ENCODE results near the gene SPTBN5. TPM values are rescaled to one million over a fixed set of nuclear protein-coding genes. Genes with fewer than 3 reads are reported as not detected.

The SPTBN5 gene
- total RNA-seq, 4 donors from 2014 or later = 0.17 to 1.2 (median 0.68) TPM

- 74% methylated on average over 16 of the region's 16 CpGs for WGBS
Observed at GRCh38 chr15:41850482-41851166, 43.2 kb downstream of the SPTBN5 start.

GRCh38 chr15:41849861-41850260, 44.0 kb downstream of the SPTBN5 start:
- WGBS = 51% methylated on average over 5 of the region's 8 CpGs
- H3K4me1 ChIP-seq = no peaks in the 10 kb centered on the region
- H3K4me3 ChIP-seq = no peak overlapping the region
- no peak overlapping the region for H3K27ac ChIP-seq (replicated peaks in 1 of 4)
- TF ChIP-seq POLR2A (IDR thresholded peaks at IDR 0.05; ENCODE audit: low read depth) (no peak), POLR2AphosphoS5 (IDR thresholded peaks at IDR 0.05) (no peak), EP300 (IDR thresholded peaks at IDR 0.05) (no peak), CTCF (IDR thresholded peaks at IDR 0.05) (no peak)
- intact Hi-C loops (cut with DNase I) = no loop called here
- peaks cover 32 to 40% (median 40%) of the 10 kb centered on the region in 4 donors for H3K36me3 ChIP-seq
- peaks cover 0 to 38% (median 8%) of the 10 kb centered on the region in 4 donors for H3K27me3 ChIP-seq
- no peak for DNase-seq (ENCODE audit: extremely low spot score)
- no peaks in the 10 kb centered on the region for H3K9me3 ChIP-seq

More at GRCh38 chr15:41850482-41851166, 43.2 kb downstream of the SPTBN5 start:
- H3K9me3 ChIP-seq = no peaks in the 10 kb centered on the region
- TF ChIP-seq POLR2A (IDR thresholded peaks at IDR 0.05; ENCODE audit: low read depth) (no peak), POLR2AphosphoS5 (IDR thresholded peaks at IDR 0.05) (no peak), EP300 (IDR thresholded peaks at IDR 0.05) (no peak), CTCF (IDR thresholded peaks at IDR 0.05) (no peak)
- H3K4me3 ChIP-seq = no peak overlapping the region
- H3K27me3 ChIP-seq = peaks cover 0 to 46% (median 10%) of the 10 kb centered on the region in 4 donors
- H3K36me3 ChIP-seq = peaks cover 24 to 33% (median 32%) of the 10 kb centered on the region in 4 donors
- intact Hi-C loops (cut with DNase I) = no loop called here
- H3K4me1 ChIP-seq = no peaks in the 10 kb centered on the region
- no peak overlapping the region for H3K27ac ChIP-seq (replicated peaks in 1 of 4)
- no peak for DNase-seq (ENCODE audit: extremely low spot score)

- Histone ChIP-seq H3K9me3 (no peaks in the 10 kb centered on the region), H3K4me3 (no peak overlapping the region), H3K4me1 (no peaks in the 10 kb centered on the region), H3K27ac (replicated peaks in 1 of 4) (no peak overlapping the region), H3K27me3 (peaks cover 0 to 31% (median 7%) of the 10 kb centered on the region in 4 donors), H3K36me3 (peaks cover 38 to 47% (median 46%) of the 10 kb centered on the region in 4 donors)
- WGBS = 82% methylated on average over 6 of the region's 6 CpGs
- intact Hi-C loops (cut with DNase I) = no loop called here
- DNase-seq (ENCODE audit: extremely low spot score) = no peak
- TF ChIP-seq POLR2A (IDR thresholded peaks at IDR 0.05; ENCODE audit: low read depth) (no peak), EP300 (IDR thresholded peaks at IDR 0.05) (no peak), CTCF (IDR thresholded peaks at IDR 0.05) (no peak), POLR2AphosphoS5 (IDR thresholded peaks at IDR 0.05) (no peak)
Observed at GRCh38 chr15:41849204-41849603, 44.6 kb downstream of the SPTBN5 start.

GRCh38 chr15:41848631-41849030, 45.2 kb downstream of the SPTBN5 start:
- Histone ChIP-seq H3K36me3 (peaks cover 40 to 53% (median 52%) of the 10 kb centered on the region in 4 donors), H3K27ac (replicated peaks in 1 of 4) (no peak overlapping the region), H3K9me3 (no peaks in the 10 kb centered on the region), H3K4me1 (no peaks in the 10 kb centered on the region), H3K27me3 (peaks cover 0 to 26% (median 7%) of the 10 kb centered on the region in 4 donors), H3K4me3 (no peak overlapping the region)
- DNase-seq (ENCODE audit: extremely low spot score) = no peak
- intact Hi-C loops (cut with DNase I) = no loop called here
- TF ChIP-seq CTCF (IDR thresholded peaks at IDR 0.05) (no peak), EP300 (IDR thresholded peaks at IDR 0.05) (no peak), POLR2AphosphoS5 (IDR thresholded peaks at IDR 0.05) (no peak), POLR2A (IDR thresholded peaks at IDR 0.05; ENCODE audit: low read depth) (no peak)
- 83% methylated on average over 9 of the region's 10 CpGs for WGBS

Data from esophagus muscularis mucosa (tissue), 4 donors.